Loucy (cell line): ENCODE measurements around the gene TACR1.

Experiments
- EZH2phosphoT487 ChIP-seq: fragments of 200-600 bp; IDR thresholded peaks from 2 replicates; pipeline ENCODE4 v1.6.1; 2018; ENCODE audit warnings: antibody characterized with exemption, mild to moderate bottlenecking, moderate library complexity, borderline replicate concordance
- TF ChIP-seq, protein P1 (sequence below): fragments of 200-600 bp; sonication (generic); conservative IDR thresholded peaks from 2 replicates; pipeline ENCODE4 v1.5.1; 2014; ENCODE audit warnings: mild to moderate bottlenecking, antibody characterized with exemption, low read length

DNA sequence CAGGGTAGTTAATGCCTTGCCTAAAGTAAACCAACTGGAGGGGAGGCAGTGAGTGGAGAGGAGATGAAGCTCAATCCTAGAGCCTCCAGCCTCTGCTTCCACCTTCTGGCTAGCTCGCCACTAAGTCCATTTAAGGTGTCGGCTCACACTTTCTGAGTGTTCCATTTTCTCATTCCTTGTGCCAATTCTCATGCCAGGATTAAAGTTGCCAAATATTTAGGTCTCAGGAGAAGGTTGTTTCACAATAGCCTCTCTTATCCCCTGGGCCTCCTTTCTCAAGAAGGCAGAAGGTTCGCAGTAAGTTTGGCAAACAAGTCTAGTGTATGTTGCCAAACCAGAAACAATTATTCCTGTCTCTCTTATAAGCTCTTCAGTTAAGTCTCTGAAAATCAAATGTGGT is 57.2 kb downstream of the TACR1 start:
- TF ChIP-seq, protein P1, sequence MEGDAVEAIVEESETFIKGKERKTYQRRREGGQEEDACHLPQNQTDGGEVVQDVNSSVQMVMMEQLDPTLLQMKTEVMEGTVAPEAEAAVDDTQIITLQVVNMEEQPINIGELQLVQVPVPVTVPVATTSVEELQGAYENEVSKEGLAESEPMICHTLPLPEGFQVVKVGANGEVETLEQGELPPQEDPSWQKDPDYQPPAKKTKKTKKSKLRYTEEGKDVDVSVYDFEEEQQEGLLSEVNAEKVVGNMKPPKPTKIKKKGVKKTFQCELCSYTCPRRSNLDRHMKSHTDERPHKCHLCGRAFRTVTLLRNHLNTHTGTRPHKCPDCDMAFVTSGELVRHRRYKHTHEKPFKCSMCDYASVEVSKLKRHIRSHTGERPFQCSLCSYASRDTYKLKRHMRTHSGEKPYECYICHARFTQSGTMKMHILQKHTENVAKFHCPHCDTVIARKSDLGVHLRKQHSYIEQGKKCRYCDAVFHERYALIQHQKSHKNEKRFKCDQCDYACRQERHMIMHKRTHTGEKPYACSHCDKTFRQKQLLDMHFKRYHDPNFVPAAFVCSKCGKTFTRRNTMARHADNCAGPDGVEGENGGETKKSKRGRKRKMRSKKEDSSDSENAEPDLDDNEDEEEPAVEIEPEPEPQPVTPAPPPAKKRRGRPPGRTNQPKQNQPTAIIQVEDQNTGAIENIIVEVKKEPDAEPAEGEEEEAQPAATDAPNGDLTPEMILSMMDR, result no peak
- TF ChIP-seq EZH2phosphoT487, result no peak
